ENCODE data around the gene POC1A.

POC1A gene

GRCh38 chr3:52076896-52077780 lies 77.1 kb downstream of the POC1A start:
- TF ChIP-seq CTCF (IDR thresholded peaks at IDR 0.05): peak; percentile 25 to 42
- no peak for DNase-seq
- H3K4me1 ChIP-seq: peaks cover 0 to 15% (median 12%) of the 10 kb centered on the region in 4 donors
- no peaks in the 10 kb centered on the region for H3K36me3 ChIP-seq
- H3K27ac ChIP-seq: peak overlapping the region; percentile 58 to 65
- H3K9me3 ChIP-seq: no peaks in the 10 kb centered on the region
- no peaks in the 10 kb centered on the region for H3K27me3 ChIP-seq
- no peak overlapping the region for H3K4me3 ChIP-seq
- intact Hi-C loops (cut with DNase I; ENCODE audit: low total_unique reads): no loop called here

GRCh38 chr3:52073490-52073889 lies 80.7 kb downstream of the POC1A start:
- peaks cover 0 to 34% (median 28%) of the 10 kb centered on the region in 4 donors for H3K4me1 ChIP-seq
- no peaks in the 10 kb centered on the region for H3K36me3 ChIP-seq
- no peak for DNase-seq
- intact Hi-C loops (cut with DNase I; ENCODE audit: low total_unique reads): no loop called here
- TF ChIP-seq CTCF (IDR thresholded peaks at IDR 0.05): no peak
- no peak overlapping the region for H3K27ac ChIP-seq
- H3K4me3 ChIP-seq: no peak overlapping the region
- no peaks in the 10 kb centered on the region for H3K9me3 ChIP-seq
- no peaks in the 10 kb centered on the region for H3K27me3 ChIP-seq

- Histone ChIP-seq H3K4me3 (no peak overlapping the region), H3K36me3 (no peaks in the 10 kb centered on the region), H3K27ac (no peak overlapping the region), H3K27me3 (no peaks in the 10 kb centered on the region), H3K4me1 (peaks cover 0 to 27% (median 22%) of the 10 kb centered on the region in 4 donors), H3K9me3 (no peaks in the 10 kb centered on the region)
- no peak for DNase-seq
- no peak for TF ChIP-seq CTCF (IDR thresholded peaks at IDR 0.05)
- intact Hi-C loops (cut with DNase I; ENCODE audit: low total_unique reads): no loop called here
Observed at GRCh38 chr3:52072471-52072870, 81.8 kb downstream of the POC1A start.

GRCh38 chr3:52072020-52072419 lies 82.2 kb downstream of the POC1A start:
- H3K9me3 ChIP-seq: no peaks in the 10 kb centered on the region
- DNase-seq: no peak
- H3K27me3 ChIP-seq: no peaks in the 10 kb centered on the region
- no peaks in the 10 kb centered on the region for H3K36me3 ChIP-seq
- H3K27ac ChIP-seq: peak overlapping the region; percentile 80 to 81
- H3K4me3 ChIP-seq: no peak overlapping the region
- H3K4me1 ChIP-seq: peaks cover 0 to 22% (median 18%) of the 10 kb centered on the region in 4 donors
- intact Hi-C loops (cut with DNase I; ENCODE audit: low total_unique reads): no loop called here
- TF ChIP-seq CTCF (IDR thresholded peaks at IDR 0.05): no peak

GRCh38 chr3:52070724-52071621 lies 83.2 kb downstream of the POC1A start:
- Histone ChIP-seq H3K9me3 (no peaks in the 10 kb centered on the region), H3K4me3 (no peak overlapping the region), H3K36me3 (no peaks in the 10 kb centered on the region), H3K4me1 (peaks cover 0 to 19% (median 16%) of the 10 kb centered on the region in 4 donors), H3K27me3 (no peaks in the 10 kb centered on the region), H3K27ac (peak overlapping the region; percentile 80 to 81)
- intact Hi-C loops (cut with DNase I; ENCODE audit: low total_unique reads): no loop called here
- DNase-seq: peak; percentile 53 to 87
- TF ChIP-seq CTCF (IDR thresholded peaks at IDR 0.05): peak; percentile 18 to 32

Measured in tibial artery (tissue), 4 donors.